Heart right ventricle (tissue), 16 donors: ENCODE results near the gene SMAD1. TPM values are rescaled to one million over a fixed set of nuclear protein-coding genes. Genes with fewer than 3 reads are reported as not detected.

Source experiments
- ATAC-seq, 8 donors: fragments of 200-7000 bp; cut with Tn5 transposase; one replicate each; pipeline ENCODE4 v1.9.1; 2020; ENCODE audit warnings: mild to moderate bottlenecking in 8 of 8, moderate library complexity in 8 of 8, moderate number of reproducible peaks in 1 of 8
- DNase-seq, 2 donors: peaks; one replicate each; pipeline ENCODE4 v3.0.0-alpha.2; 2020
- H3K27ac ChIP-seq, 10 donors: fragments of 200-600 bp; sonication (generic) in 2 of 10; one replicate each; pipeline versions ENCODE4 v1.5.0 to v1.8.0; 2020 to 2022; ENCODE audit warnings: mild to moderate bottlenecking in 3 of 10
- H3K27me3 ChIP-seq, 7 donors: fragments of 200-600 bp; one replicate each; pipeline ENCODE4 v1.8.0; 2021 to 2022; ENCODE audit warnings: mild to moderate bottlenecking in 2 of 7
- H3K36me3 ChIP-seq, 9 donors: fragments of 200-600 bp; sonication (generic) in 1 of 9; one replicate each; pipeline versions ENCODE4 v1.5.0 to v1.8.0; 2020 to 2022; ENCODE audit warnings: mild to moderate bottlenecking in 2 of 9
- H3K4me1 ChIP-seq, 9 donors: fragments of 200-600 bp; sonication (generic) in 1 of 9; one replicate each; pipeline versions ENCODE4 v1.5.0 to v1.8.0; 2020 to 2022; ENCODE audit warnings: mild to moderate bottlenecking in 4 of 9
- H3K4me3 ChIP-seq, 10 donors: fragments of 200-600 bp; sonication (generic) in 2 of 10; one replicate each; pipeline versions ENCODE4 v1.5.0 to v1.8.0; 2020 to 2022; ENCODE audit warnings: mild to moderate bottlenecking in 7 of 10, moderate library complexity in 2 of 10
- H3K9me3 ChIP-seq, 11 donors: fragments of 200-600 bp in 10 of 11; sonication (generic) in 2 of 11; one replicate each; pipeline versions ENCODE4 v1.5.0 to v1.8.0; 2013 to 2022; ENCODE audit warnings: mild to moderate bottlenecking in 2 of 11, control low read depth in 1 of 11, moderate library complexity in 1 of 11
- CTCF ChIP-seq, 9 donors: fragments of 200-600 bp; sonication (generic) in 2 of 9; IDR thresholded peaks; one replicate each; pipeline versions ENCODE4 v1.5.0 to v1.8.0; 2021 to 2022; ENCODE audit warnings: antibody characterized with exemption in 9 of 9, mild to moderate bottlenecking in 5 of 9, moderate library complexity in 1 of 9
- WGBS, 2 donors: extraction: QIAGEN DNeasy Blood & Tissue Kit; methylation state at CpG; one replicate each; pipeline ENCODE4 v1.1.7; 2013; ENCODE audit warnings: inconsistent platforms in 1 of 2; 5-methylcytosine and 5-hydroxymethylcytosine counted together
- intact Hi-C, 10 donors: fragments of 100-400 bp; cut with DNase I; formaldehyde crosslinking; loops; one replicate each; pipeline versions ENCODE4 v1.11.1 to v1.14.2; 2022
- polyA plus RNA-seq, 2 donors: library from polyadenylated mRNA; stranded (reverse); fragments of 200-250 nt; gene quantifications; one replicate each; pipeline ENCODE4 v1.2.3, GENCODE V29; 2013
- total RNA-seq, 10 donors: library from RNA; stranded (reverse); fragmentation: NEBNext Ultra II Directional in 3 of 10; extraction: Animal tissue kit (Norgen Biotek cat#: 25700) in 3 of 10; gene quantifications; one replicate each; pipeline versions ENCODE4 v1.2.1 to v1.2.4, GENCODE V29; 2021 to 2023
- donor health status: Arrhythmogenic right ventricular cardiomyopathy.
- donor health status: ischemic (EF 13 %, LVEDD 7.1; RV severe dilation, severe dysfunction).
- donor health status: healthy with polysubstance abuse.
- donor health status: DM: no; HTN: yes; CAD: no.
- donor health status: DM: no; HTN: no; CAD: no.
- donor health status: ischemic (EF 25% LVEDD 6.9; RV normal size, moderate dysfunction).
- donor health status: ischemic (EF 25% LVEDD 5.7; RV mildly dilated, moderate dysfunction).
- donor health status: healthy.
- donor health status: DM: yes; HTN: yes; CAD: no.
- donor health status: Ischemic cardiomyopathy.
- donor health status: ischemic (EF 35%, LVEDD 5.7; RV mildly dilated, moderate dysfunction).
- donor health status: nonischemic (EF 11% LVEDD 7.7; RV severe dilation, severe dysfunction).
- donor health status: DM: yes; HTN: yes; CAD: no.
- donor health status: PGD.
- donor health status: ischemic (EF 29% LVEDD 5.4; RV normal size, mild dysfunction).
- donor health status: nonischemic (EF 23%, LVEDD 6.1; RV moderate dilation, normal function).

The SMAD1 gene
- total and polyA plus RNA-seq, 12 donors: 2.6 to 19.4 (median 14.8) TPM

- DNase-seq (no peak), ATAC-seq (no peak)
- intact Hi-C loops: loop anchor here in 3 of 10 donors (5.0 to 10.0 kb wide), 4 partner anchors 67 to 397 kb away; partner anchors contain the start of gene SMAD1 (in 1 of the 3)
- no peak for TF ChIP-seq CTCF (IDR thresholded peaks at IDR 0.05)
- H3K36me3 ChIP-seq: peaks cover 0 to 57% (median 8%) of the 10 kb centered on the region in 9 donors
- no peaks in the 10 kb centered on the region for H3K9me3 ChIP-seq
- H3K27ac ChIP-seq: peak overlapping the region in 2 of 10 donors; percentile 34 to 36
- WGBS, 2 donors: 54 to 58% methylated on average over 3 of the region's 3 CpGs
- H3K4me1 ChIP-seq: peaks cover 0 to 24% (median 4%) of the 10 kb centered on the region in 9 donors
- H3K4me3 ChIP-seq: no peak overlapping the region
- no peaks in the 10 kb centered on the region for H3K27me3 ChIP-seq
These were observed 70.0 kb downstream of the SMAD1 start for GRCh38 chr4:145551660-145552059.

- peaks cover 0 to 18% (median 2%) of the 10 kb centered on the region in 9 donors for H3K4me1 ChIP-seq
- H3K36me3 ChIP-seq: peaks cover 0 to 59% (median 7%) of the 10 kb centered on the region in 9 donors
- no peak for TF ChIP-seq CTCF (IDR thresholded peaks at IDR 0.05)
- DNase-seq (no peak), ATAC-seq (no peak)
- peak overlapping the region in 2 of 10 donors; percentile 11 to 34 for H3K27ac ChIP-seq
- H3K27me3 ChIP-seq: no peaks in the 10 kb centered on the region
- intact Hi-C loops: loop anchor here in 3 of 10 donors (5.0 to 10.0 kb wide), 4 partner anchors 68 to 398 kb away; partner anchors contain the start of gene SMAD1 (in 1 of the 3)
- 87 to 91% methylated on average over 4 of the region's 4 CpGs for WGBS, 2 donors
- no peak overlapping the region for H3K4me3 ChIP-seq
- H3K9me3 ChIP-seq: no peaks in the 10 kb centered on the region
These were observed 70.6 kb downstream of the SMAD1 start for GRCh38 chr4:145552181-145552822.

GRCh38 chr4:145553375-145553774, 71.7 kb downstream of the SMAD1 start:
- DNase-seq (no peak), ATAC-seq (no peak)
- TF ChIP-seq CTCF (IDR thresholded peaks at IDR 0.05): no peak
- Histone ChIP-seq H3K9me3 (no peaks in the 10 kb centered on the region), H3K36me3 (peaks cover 0 to 56% (median 3%) of the 10 kb centered on the region in 9 donors), H3K4me3 (no peak overlapping the region), H3K27me3 (no peaks in the 10 kb centered on the region), H3K4me1 (peaks cover 0 to 18% (median 2%) of the 10 kb centered on the region in 9 donors), H3K27ac (no peak overlapping the region)
- WGBS, 2 donors: 94 to 99% methylated on average over 4 of the region's 4 CpGs
- intact Hi-C loops: loop anchor here in 3 of 10 donors (5.0 to 10.0 kb wide), 4 partner anchors 69 to 399 kb away; partner anchors contain the start of gene SMAD1 (in 1 of the 3)

- Histone ChIP-seq H3K4me1 (peaks cover 0 to 18% (median 2%) of the 10 kb centered on the region in 9 donors), H3K4me3 (no peak overlapping the region), H3K27ac (no peak overlapping the region), H3K27me3 (no peaks in the 10 kb centered on the region), H3K36me3 (peaks cover 0 to 60% (median 3%) of the 10 kb centered on the region in 9 donors), H3K9me3 (no peaks in the 10 kb centered on the region)
- no peak for ATAC-seq
- TF ChIP-seq CTCF (IDR thresholded peaks at IDR 0.05): no peak
- 84 to 90% methylated on average over 1 of the region's 1 CpG for WGBS, 2 donors
- intact Hi-C loops: loop anchor here in 7 of 10 donors (5.0 to 10.0 kb wide), 7 partner anchors 70 to 400 kb away; partner anchors contain the start of gene SMAD1 (in 4 of the 7)
- DNase-seq: no peak
These were observed 73.0 kb downstream of the SMAD1 start for GRCh38 chr4:145554691-145555090.
